Neural progenitor cell (in vitro differentiated cells): ENCODE results near the gene ABI3BP. TPM values are rescaled to one million over a fixed set of nuclear protein-coding genes. Genes with fewer than 3 reads are reported as not detected.

ENCODE experiments used
- DNase-seq: peaks from one replicate; pipeline ENCODE4 v3.0.0-alpha.2; 2016; ENCODE audit warnings: low spot score
- H2AFZ ChIP-seq: fragments of 200-600 bp; sonication (generic); replicated peaks from 2 replicates; pipeline ENCODE4 v1.6.1; 2016; ENCODE audit warnings: antibody characterized with exemption
- H3F3A ChIP-seq: fragments of 200-600 bp; sonication (generic); 2 replicates; pipeline ENCODE4 v1.6.1; 2016; ENCODE audit warnings: antibody characterized with exemption, low read depth
- H3K27ac ChIP-seq: fragments of 200-600 bp; sonication (generic); 2 replicates; pipeline ENCODE4 v1.5.1; 2016; ENCODE audit warnings: mild to moderate bottlenecking
- H3K27me3 ChIP-seq: fragments of 200-600 bp; sonication (generic); 2 replicates; pipeline ENCODE4 v1.6.1; 2016; ENCODE audit warnings: mild to moderate bottlenecking, moderate library complexity
- H3K36me3 ChIP-seq: fragments of 200-600 bp; sonication (generic); 2 replicates; pipeline ENCODE4 v1.5.1; 2016
- H3K4me1 ChIP-seq: fragments of 200-600 bp; sonication (generic); 2 replicates; pipeline ENCODE4 v1.6.1; 2016; ENCODE audit warnings: mixed run types
- H3K4me2 ChIP-seq: fragments of 200-600 bp; sonication (generic); 2 replicates; pipeline ENCODE4 v1.6.1; 2016
- H3K4me3 ChIP-seq: fragments of 200-600 bp; sonication (generic); 2 replicates; pipeline ENCODE4 v1.5.1; 2016
- H3K79me2 ChIP-seq: fragments of 200-600 bp; sonication (generic); 2 replicates; pipeline ENCODE4 v1.6.1; 2016; ENCODE audit warnings: low read depth
- H3K9ac ChIP-seq: fragments of 200-600 bp; sonication (generic); 2 replicates; pipeline ENCODE4 v1.6.1; 2016
- H3K9me3 ChIP-seq: fragments of 200-600 bp; sonication (generic); 2 replicates; pipeline ENCODE4 v1.5.1; 2016; ENCODE audit warnings: low read depth
- H4K20me1 ChIP-seq: fragments of 200-600 bp; sonication (generic); 2 replicates; pipeline ENCODE4 v1.6.1; 2016; ENCODE audit warnings: low read depth
- H3K27ac Mint-ChIP-seq: 3 replicates; pipeline ENCODE4 v1.8.0; 2021; ENCODE audit warnings: mixed read lengths
- H3K27me3 Mint-ChIP-seq: 2 replicates; pipeline ENCODE4 v1.8.0; 2022; ENCODE audit warnings: low read depth, mild to moderate bottlenecking, inconsistent platforms, moderate library complexity, mixed read lengths; ENCODE audit not compliant: insufficient read depth
- H3K36me3 Mint-ChIP-seq: 3 replicates; pipeline ENCODE4 v1.8.0; 2021; ENCODE audit warnings: mixed read lengths
- H3K4me1 Mint-ChIP-seq: 3 replicates; pipeline ENCODE4 v1.8.0; 2021; ENCODE audit warnings: mixed read lengths
- H3K4me3 Mint-ChIP-seq: 3 replicates; pipeline ENCODE4 v1.8.0; 2021; ENCODE audit warnings: mild to moderate bottlenecking, moderate library complexity, mixed read lengths
- H3K9me3 Mint-ChIP-seq: 3 replicates; pipeline ENCODE4 v1.8.0; 2020; ENCODE audit warnings: mixed read lengths
- CTCF ChIP-seq: fragments of 200-600 bp; sonication (generic); IDR thresholded peaks from 2 replicates; pipeline ENCODE4 v1.5.1; 2017; ENCODE audit warnings: antibody characterized with exemption, mild to moderate bottlenecking
- EZH2 ChIP-seq: fragments of 200-600 bp; sonication (generic); IDR thresholded peaks from 2 replicates; pipeline ENCODE4 v1.6.1; 2017; ENCODE audit warnings: antibody characterized with exemption, mild to moderate bottlenecking, moderate library complexity
- EZH2phosphoT487 ChIP-seq: fragments of 200-600 bp; sonication (generic); IDR thresholded peaks from 2 replicates; pipeline ENCODE4 v1.6.1; 2017; ENCODE audit warnings: antibody characterized with exemption
- total RNA-seq: library from RNA; depleted of rRNA; stranded (reverse); fragments of >200 nt; gene quantifications from 2 replicates; pipeline ENCODE4 v1.2.3, GENCODE V29; 2015; ENCODE audit warnings: low replicate concordance

The ABI3BP gene
- total RNA-seq, 1 donor from 2014 or later, result not detected

GRCh38 chr3:100760377-100760776 lies 232.8 kb downstream of the ABI3BP start:
- Histone ChIP-seq H3F3A (no peaks in the 10 kb centered on the region), H3K9ac (no peak overlapping the region), H3K9me3 (no peaks in the 10 kb centered on the region), H3K79me2 (no peaks in the 10 kb centered on the region), H3K4me3 (no peak overlapping the region), H3K4me1 (peaks cover 16% of the 10 kb centered on the region), H3K27me3 (no peaks in the 10 kb centered on the region), H4K20me1 (no peaks in the 10 kb centered on the region), H3K27ac (peak overlapping the region; percentile 36), H2AFZ (no peak overlapping the region), H3K4me2 (no peak overlapping the region), H3K36me3 (no peaks in the 10 kb centered on the region)
- TF ChIP-seq EZH2, result no peak
- TF ChIP-seq EZH2phosphoT487, result no peak
- TF ChIP-seq CTCF, result no peak
- no peaks in the 10 kb centered on the region for H3K9me3 Mint-ChIP-seq
- DNase-seq, result no peak
- no peaks in the 10 kb centered on the region for H3K36me3 Mint-ChIP-seq
- H3K4me1 Mint-ChIP-seq, result peaks cover 3% of the 10 kb centered on the region
- no peak overlapping the region for H3K27ac Mint-ChIP-seq
- no peak overlapping the region for H3K4me3 Mint-ChIP-seq
- H3K27me3 Mint-ChIP-seq, result no peaks in the 10 kb centered on the region

GRCh38 chr3:100759950-100760349 lies 233.3 kb downstream of the ABI3BP start:
- peaks cover 3% of the 10 kb centered on the region for H3K36me3 Mint-ChIP-seq
- H3K27ac Mint-ChIP-seq, result no peak overlapping the region
- H3K4me3 Mint-ChIP-seq, result no peak overlapping the region

DNA sequence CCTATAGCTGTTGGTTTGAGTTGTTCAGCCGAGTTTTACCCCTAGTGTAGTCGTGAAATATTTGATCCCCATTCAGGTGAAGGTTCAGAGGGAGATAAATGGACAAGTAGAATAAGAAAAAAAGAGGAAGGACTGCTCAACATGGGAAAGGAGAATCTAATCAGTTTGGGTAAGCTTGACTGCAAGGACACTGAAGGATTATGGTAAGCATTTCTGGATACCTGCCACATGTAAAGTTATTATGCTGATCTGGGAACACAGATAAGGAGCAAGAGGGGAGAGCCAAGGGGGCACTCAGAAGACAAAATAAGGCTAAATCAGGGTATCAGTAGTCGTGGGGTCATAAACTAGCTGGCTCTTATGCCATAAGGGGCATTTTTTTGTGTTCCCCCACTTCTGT lies 234.1 kb downstream of the ABI3BP start:
- H3K9me3 Mint-ChIP-seq, result no peaks in the 10 kb centered on the region
- H3K36me3 Mint-ChIP-seq, result peaks cover 3% of the 10 kb centered on the region
- no peaks in the 10 kb centered on the region for H3K36me3 ChIP-seq

More at GRCh38 chr3:100759950-100760349, 233.3 kb downstream of the ABI3BP start:
- Histone ChIP-seq H3K27me3 (no peaks in the 10 kb centered on the region), H2AFZ (no peak overlapping the region), H3K27ac (peak overlapping the region; percentile 36), H3K9ac (no peak overlapping the region), H3K4me2 (no peak overlapping the region), H3K36me3 (no peaks in the 10 kb centered on the region), H3K4me3 (no peak overlapping the region), H3K9me3 (no peaks in the 10 kb centered on the region), H3K79me2 (no peaks in the 10 kb centered on the region), H3F3A (no peaks in the 10 kb centered on the region), H4K20me1 (no peaks in the 10 kb centered on the region), H3K4me1 (peaks cover 16% of the 10 kb centered on the region)
- Mint-ChIP-seq H3K27me3 (no peaks in the 10 kb centered on the region), H3K4me1 (peaks cover 3% of the 10 kb centered on the region), H3K9me3 (no peaks in the 10 kb centered on the region)
- no peak for TF ChIP-seq EZH2
- TF ChIP-seq EZH2phosphoT487, result no peak
- TF ChIP-seq CTCF, result no peak
- DNase-seq, result no peak

More for the DNA sequence above, 234.1 kb downstream of the ABI3BP start:
- TF ChIP-seq EZH2phosphoT487 (no peak), CTCF (no peak), EZH2 (no peak)
- Histone ChIP-seq H3K27me3 (no peaks in the 10 kb centered on the region), H3K4me1 (peaks cover 16% of the 10 kb centered on the region), H4K20me1 (no peaks in the 10 kb centered on the region), H3K9me3 (no peaks in the 10 kb centered on the region), H2AFZ (no peak overlapping the region), H3F3A (no peaks in the 10 kb centered on the region), H3K4me2 (no peak overlapping the region), H3K27ac (no peak overlapping the region), H3K4me3 (no peak overlapping the region), H3K79me2 (no peaks in the 10 kb centered on the region), H3K9ac (no peak overlapping the region)
- H3K27me3 Mint-ChIP-seq, result no peaks in the 10 kb centered on the region
- no peak for DNase-seq
- peaks cover 3% of the 10 kb centered on the region for H3K4me1 Mint-ChIP-seq
- no peak overlapping the region for H3K27ac Mint-ChIP-seq
- no peak overlapping the region for H3K4me3 Mint-ChIP-seq
